CD4-positive, alpha-beta T cell treated with Interleukin-6 at 100 ng/mL for 8 hours (primary cell): ENCODE measurements around the gene FOXJ3.

Experiments
- DNase-seq: peaks from one replicate; pipeline ENCODE4 v3.0.0-alpha.2; 2020; ENCODE audit warnings: mixed read lengths, low spot score

FOXJ3 gene

GRCh38 chr1:42311138-42311537 is 23.9 kb downstream of the FOXJ3 start:
- DNase-seq, result no peak

GRCh38 chr1:42306977-42307376 is 28.1 kb downstream of the FOXJ3 start:
- DNase-seq, result no peak

DNA sequence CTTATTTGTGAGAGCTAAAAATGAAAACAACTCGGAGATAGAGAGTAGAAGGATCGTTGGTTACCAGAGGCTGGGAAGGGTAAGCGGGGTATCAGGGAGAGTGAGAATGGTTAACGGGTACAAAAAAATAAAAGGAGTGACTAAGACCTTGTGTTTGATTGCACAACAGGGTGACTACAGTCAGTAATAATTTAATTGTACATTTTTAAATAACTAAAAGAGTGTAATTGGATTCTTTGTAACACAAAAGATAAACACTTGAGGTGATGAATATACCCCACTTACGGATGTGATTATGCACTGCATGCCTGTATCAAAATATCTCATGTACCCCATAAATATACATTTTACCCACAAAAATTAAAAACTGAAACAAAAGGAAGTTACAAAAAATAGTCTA is 29.4 kb downstream of the FOXJ3 start:
- no peak for DNase-seq

DNA sequence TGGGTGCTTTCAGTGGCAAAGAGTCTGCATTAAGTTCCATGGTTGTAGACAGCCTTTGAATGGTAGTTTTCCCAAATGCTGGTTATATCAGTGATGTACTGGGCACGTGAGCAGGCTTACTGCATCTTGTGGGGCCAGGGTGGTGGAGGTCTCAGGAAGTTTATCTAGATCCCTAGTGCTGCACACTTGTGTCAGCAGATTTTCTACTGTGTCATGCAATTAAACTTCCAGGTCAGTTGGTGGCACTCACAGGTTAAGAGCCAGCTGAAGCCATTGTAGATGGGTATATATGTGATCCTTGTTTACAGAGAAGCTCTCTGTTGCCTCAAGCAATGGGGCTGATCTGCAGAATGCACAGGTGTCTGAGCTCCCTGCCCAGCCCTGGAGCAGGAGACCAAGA is 33.0 kb downstream of the FOXJ3 start:
- no peak for DNase-seq

DNA sequence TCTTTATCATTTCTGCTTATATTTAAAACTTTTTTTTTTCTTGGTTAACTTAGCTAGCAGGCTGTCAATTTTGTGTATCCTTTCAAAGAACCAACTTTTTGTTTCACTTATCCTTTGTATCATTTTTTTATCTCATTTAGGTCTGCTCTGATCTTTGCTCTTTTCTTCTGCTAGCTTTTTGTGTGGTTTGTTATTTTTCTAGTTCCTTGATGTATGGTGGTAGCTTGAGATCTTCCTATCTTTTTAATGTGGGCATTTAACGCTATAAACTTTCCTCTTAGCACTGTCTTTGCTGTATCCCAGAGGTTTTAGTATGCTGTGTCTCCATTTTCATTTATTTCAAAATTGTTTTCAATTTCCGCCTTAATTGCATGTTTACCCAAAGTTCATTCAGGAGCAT is 36.5 kb downstream of the FOXJ3 start:
- no peak for DNase-seq

- DNase-seq, result no peak
Observed at GRCh38 chr1:42295816-42296215, 39.2 kb downstream of the FOXJ3 start.

DNA sequence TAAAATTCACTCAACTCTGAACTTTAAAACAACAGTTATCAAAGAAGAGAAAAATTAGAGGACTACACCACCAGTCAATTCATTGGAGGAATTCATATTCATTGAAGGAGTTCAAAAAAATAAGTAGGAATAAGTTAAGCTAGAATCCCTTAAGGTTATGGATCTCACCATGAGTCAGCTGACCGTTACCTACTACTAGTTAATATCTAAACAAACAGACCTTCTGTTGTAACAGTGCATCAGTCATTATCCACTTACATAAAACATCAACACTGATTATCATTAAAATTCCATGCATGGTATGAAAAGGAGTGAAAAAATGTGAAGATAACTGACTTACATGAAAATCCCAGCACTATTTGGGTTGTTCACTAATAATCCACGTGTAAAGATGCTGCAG is 44.9 kb downstream of the FOXJ3 start:
- no peak for DNase-seq

DNA sequence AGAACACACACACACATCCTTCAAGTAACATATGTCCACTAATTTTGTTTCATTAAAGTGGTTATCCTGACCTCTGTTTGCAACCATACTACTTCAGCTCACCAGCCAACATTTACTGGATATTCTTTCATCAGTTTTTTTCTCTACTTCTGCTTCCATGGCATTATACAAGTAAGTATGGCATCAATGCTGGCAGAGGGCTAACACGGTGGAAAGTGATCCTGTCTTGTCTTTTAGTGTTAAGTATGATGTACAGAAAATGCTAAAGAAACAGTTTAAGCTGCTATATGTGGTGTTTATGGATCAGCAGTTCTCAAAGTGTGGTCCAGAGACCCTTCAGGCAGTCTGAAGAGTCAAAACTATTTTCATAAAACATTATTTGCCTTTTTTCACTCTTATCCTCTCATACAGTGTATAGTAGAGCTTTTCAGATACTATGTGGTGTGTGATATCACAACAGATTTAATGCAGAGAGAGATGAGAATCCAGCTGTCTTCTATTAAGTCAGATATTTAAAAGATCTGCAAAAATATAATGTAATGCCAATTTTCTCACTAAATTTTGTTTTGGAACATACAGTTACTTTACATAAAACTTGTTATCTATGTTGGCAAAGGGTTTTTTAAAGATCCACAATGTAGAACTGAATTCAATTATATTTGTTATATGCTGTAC is 46.6 kb downstream of the FOXJ3 start:
- DNase-seq, result no peak

DNA sequence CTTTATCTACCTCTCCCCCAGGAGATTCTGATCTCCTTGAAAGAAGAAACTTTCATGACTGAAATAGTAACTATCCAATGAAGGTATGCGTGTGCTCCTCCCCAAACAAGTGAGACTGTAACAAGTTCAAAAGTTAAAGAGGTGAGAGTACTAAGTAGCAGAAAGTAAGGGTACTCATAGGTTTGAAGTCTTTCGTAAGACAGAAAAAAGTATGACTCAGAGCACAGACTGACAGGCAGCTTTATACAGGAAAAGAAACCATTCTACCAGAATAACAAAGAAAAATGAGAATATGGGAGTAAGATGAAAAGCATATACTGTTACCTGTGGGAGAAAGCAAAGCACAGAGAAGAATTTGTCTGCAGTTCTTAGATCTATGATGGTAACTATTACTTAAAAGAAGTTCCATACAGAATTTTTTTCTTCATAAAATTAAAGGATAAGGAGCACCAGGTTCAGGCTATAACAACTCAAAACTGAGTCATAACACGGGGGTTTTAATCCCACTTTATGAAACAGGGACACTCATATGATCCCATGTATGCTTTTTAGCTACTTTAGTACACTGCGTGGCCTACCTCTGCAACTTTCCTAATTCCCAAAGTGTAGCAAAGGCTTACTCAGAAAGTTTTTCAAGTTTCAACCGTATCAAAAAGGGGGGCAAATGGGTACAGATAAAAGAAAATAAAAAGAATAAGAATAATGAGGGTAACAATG is 52.0 kb downstream of the FOXJ3 start:
- no peak for DNase-seq

GRCh38 chr1:42282024-42282579 is 52.9 kb downstream of the FOXJ3 start:
- no peak for DNase-seq

DNA sequence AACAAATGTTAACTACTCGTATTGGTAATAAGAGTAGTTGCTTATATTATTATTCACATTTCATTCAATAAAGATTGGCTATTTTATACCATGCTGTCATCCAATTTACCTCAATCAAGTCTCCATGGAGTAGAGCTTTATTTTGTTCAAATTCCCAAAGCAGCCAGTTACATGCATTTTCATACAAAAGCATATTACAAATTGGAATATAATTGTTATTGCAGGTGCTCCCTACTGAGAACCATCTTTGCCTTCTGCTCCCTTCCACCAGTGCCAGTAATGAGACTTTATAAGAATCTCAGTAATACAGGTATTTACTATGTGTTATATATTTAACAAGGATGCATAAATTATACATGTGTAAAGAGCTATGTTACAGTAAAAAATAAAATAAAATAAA is 54.2 kb downstream of the FOXJ3 start:
- no peak for DNase-seq

DNA sequence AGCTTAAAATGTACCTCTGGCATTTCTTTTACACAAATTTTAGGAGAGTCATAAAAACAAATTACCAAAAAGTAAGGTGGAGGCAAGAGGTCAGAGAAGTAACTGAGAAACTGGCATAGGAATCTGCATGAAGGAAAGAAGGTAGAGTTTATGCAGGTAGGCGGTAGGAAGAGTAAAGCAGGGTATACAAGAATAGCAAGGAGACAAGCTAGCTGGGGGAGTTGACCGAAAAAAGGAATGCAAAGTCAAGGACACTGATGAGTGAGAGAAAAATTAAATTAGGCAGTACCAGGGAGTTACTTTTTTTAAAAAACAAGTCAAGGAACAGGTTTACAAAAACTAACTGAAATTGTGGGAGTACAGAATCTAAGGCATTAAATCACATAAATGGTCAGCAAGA is 56.0 kb downstream of the FOXJ3 start:
- DNase-seq, result no peak

DNA sequence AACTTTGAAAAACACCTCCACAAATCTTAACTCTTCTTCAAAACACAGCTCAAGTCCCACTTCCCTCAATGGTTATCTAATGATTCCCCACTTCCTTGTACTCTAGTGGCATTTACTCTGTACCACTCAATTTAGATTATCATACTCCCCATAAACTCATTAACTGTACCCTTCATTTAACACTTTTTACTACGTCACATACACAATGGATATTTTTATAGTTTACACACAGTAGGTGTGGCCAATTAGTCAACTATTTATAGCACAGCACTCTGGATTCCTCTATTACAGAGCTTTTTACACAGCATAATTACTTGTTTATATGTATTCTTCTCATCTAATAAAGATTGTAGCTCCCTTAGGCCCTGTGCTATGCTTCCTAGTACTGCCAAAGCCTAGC is 62.1 kb downstream of the FOXJ3 start:
- no peak for DNase-seq

- no peak for DNase-seq
Observed at GRCh38 chr1:42267904-42268303, 67.1 kb downstream of the FOXJ3 start.

DNA sequence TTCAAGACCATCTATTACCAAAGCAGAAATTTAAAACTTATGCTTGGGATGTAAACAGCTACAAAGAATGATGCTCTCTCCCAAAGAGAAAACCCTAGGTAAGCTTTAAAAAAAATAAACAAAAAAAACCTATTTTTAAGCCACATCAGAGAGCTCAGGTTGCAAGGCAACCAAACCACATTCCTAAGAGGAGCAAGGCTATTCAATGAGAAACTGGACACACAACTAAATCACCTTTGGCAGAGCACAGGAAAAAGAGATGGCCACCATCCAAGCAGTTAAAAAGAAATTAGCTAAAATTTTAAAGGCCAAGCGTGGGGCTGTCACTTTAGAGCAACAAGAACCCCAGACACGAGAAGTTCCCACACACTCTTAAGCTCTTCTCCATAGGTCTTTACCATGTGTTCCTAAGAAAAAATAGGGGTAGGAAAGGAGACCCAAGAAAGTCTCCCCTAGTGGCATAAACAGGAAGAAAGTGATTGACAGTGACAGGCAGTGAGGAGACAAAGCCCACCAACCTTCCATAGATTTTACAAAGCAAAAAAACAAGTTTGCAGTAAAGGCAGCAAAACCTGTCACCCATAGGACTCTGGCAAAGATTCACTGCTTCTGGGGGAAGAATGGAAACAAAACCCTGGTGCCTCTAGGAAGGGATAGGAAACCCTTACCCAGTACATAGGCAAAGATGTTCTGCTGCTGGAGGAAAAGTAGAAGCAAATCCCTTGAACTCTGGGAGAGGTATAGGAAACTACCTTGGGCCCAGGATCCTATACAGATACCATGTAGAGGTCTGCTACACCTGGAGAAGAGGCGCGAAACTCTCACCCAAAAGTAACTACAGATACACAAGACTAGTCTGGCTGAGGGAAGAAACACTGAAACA is 68.5 kb downstream of the FOXJ3 start:
- DNase-seq, result no peak

DNA sequence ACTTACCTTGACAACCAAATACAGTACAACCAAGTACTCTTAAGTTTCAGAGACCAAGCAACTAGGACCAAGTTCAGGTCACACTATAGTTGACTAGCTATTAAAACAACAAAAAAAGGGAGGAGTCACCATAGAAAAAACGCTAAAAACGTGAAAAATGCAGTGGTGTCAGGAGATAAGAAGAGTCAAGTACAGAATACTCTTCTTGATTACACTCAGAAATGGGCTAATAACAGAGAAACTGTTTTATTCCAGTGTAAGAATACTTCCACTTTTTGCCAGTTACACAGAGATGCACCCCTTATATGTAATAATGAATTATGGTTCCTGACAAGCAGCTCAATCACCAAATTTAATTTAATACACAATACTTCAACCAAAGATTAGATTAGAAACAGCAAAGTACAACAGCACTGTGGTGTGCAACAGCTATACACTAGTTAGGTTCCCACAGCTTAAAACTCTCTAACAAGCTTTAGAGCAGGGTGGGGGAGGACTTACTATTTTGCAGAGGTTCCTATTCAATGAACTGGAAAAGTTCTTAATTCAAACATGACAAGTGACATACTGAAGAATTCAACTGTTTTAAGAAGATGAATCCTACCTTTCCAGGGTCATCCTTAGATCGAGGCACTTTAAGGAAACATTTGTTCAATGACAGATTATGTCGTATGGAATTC is 70.4 kb downstream of the FOXJ3 start:
- DNase-seq, result no peak

- no peak for DNase-seq
Observed at GRCh38 chr1:42263019-42263418, 72.0 kb downstream of the FOXJ3 start.

DNA sequence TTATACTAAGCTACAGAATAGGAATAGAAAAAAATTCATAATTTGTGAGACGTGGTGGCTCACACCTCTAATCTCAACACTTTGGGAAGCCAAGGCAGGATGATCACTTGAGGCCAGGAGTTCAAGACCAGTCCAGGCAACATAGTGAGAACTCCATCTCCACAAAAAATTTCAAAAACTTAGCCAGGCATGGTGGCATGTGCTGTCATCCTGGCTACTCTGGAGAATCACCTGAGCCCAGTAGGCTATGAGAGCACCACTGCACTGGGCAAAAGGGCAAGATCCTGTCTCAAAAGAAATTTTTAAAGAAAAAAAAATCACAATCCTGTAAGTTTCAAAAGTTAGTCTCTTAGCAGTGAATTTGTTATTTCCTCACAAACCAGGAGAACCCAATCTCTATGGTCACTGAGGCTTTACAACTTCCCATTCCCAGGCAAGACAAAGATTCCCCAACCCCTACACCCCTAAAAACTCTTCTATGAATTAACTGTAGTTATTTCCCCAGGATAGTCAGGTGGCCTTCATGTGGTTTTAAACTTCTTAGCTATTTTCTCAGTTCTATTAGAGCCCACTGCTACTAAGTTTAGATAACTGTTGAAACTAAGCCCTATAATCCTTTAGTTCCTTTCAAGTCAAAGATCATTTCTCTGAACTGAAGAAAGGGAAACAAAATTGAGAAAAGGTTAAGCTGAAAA is 74.5 kb downstream of the FOXJ3 start:
- DNase-seq, result no peak

DNA sequence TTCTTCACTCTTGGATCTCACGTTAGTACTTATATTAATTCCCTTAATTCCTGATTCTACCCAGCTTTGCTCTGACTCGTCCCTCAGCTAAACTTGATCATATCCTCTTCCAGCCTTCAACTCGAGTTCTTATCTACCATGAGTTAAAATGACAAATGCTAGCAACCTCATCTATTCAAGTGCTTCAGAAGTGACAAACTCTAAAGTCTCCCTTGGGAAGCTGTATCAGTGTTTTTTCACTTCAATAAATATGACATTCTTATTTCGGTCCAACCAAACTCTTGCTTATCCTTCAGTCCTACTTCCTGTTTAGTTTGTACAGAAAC is 75.3 kb downstream of the FOXJ3 start:
- no peak for DNase-seq

- DNase-seq, result no peak
Observed at GRCh38 chr1:42259059-42259738, 75.8 kb downstream of the FOXJ3 start.

DNA sequence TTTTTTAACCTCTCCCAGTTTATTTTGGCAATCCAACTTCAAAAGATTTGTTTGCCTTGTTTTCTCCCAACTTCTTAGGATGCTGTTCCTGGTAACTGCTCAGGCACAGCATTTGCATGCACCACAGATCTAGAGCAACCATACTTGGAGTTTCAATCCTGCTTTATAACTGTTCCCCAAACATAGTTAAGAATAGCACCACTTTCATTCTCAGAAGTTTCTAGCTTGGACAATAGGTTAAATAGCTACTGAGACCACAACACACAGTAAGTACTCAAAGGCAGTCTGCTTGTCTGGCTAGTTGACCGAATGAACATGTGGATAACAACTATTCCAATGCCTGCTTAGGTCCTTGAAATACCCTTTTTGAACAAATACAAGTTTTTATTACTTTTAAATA is 76.8 kb downstream of the FOXJ3 start:
- no peak for DNase-seq
